Measurements from ENCODE around the gene HERC3.

HERC3 gene

GRCh38 chr4:88702782-88703181, 110.5 kb downstream of the HERC3 start:
- H3K27ac Mint-ChIP-seq = no peak overlapping the region
- H3K9me3 Mint-ChIP-seq = no peaks in the 10 kb centered on the region
- no peaks in the 10 kb centered on the region for H3K27me3 Mint-ChIP-seq (ENCODE audit: low read depth)
- H3K36me3 Mint-ChIP-seq (ENCODE audit: low read depth) = peaks cover 24% of the 10 kb centered on the region
- no peak overlapping the region for H3K4me3 Mint-ChIP-seq
- H3K4me1 Mint-ChIP-seq (ENCODE audit: low read depth) = peaks cover 4% of the 10 kb centered on the region

- Mint-ChIP-seq H3K27me3 (ENCODE audit: low read depth) (no peaks in the 10 kb centered on the region), H3K4me1 (ENCODE audit: low read depth) (no peaks in the 10 kb centered on the region), H3K4me3 (no peak overlapping the region), H3K36me3 (ENCODE audit: low read depth) (peaks cover 26% of the 10 kb centered on the region), H3K27ac (no peak overlapping the region), H3K9me3 (no peaks in the 10 kb centered on the region)
Observed at GRCh38 chr4:88705223-88705622, 112.9 kb downstream of the HERC3 start.

GRCh38 chr4:88705805-88706492, 113.7 kb downstream of the HERC3 start:
- peaks cover 26% of the 10 kb centered on the region for H3K36me3 Mint-ChIP-seq (ENCODE audit: low read depth)

GRCh38 chr4:88706574-88706973, 114.3 kb downstream of the HERC3 start:
- no peak overlapping the region for H3K4me3 Mint-ChIP-seq
- H3K4me1 Mint-ChIP-seq (ENCODE audit: low read depth) = no peaks in the 10 kb centered on the region
- no peaks in the 10 kb centered on the region for H3K27me3 Mint-ChIP-seq (ENCODE audit: low read depth)
- H3K9me3 Mint-ChIP-seq = no peaks in the 10 kb centered on the region
- no peak overlapping the region for H3K27ac Mint-ChIP-seq
- H3K36me3 Mint-ChIP-seq (ENCODE audit: low read depth) = peaks cover 26% of the 10 kb centered on the region

More at GRCh38 chr4:88705805-88706492, 113.7 kb downstream of the HERC3 start:
- Mint-ChIP-seq H3K9me3 (no peaks in the 10 kb centered on the region), H3K4me3 (no peak overlapping the region), H3K27me3 (ENCODE audit: low read depth) (no peaks in the 10 kb centered on the region), H3K27ac (no peak overlapping the region), H3K4me1 (ENCODE audit: low read depth) (no peaks in the 10 kb centered on the region)

GRCh38 chr4:88709989-88710388, 117.7 kb downstream of the HERC3 start:
- Mint-ChIP-seq H3K27ac (no peak overlapping the region), H3K9me3 (peaks cover 8% of the 10 kb centered on the region), H3K4me1 (ENCODE audit: low read depth) (no peaks in the 10 kb centered on the region), H3K27me3 (ENCODE audit: low read depth) (no peaks in the 10 kb centered on the region), H3K36me3 (ENCODE audit: low read depth) (peaks cover 38% of the 10 kb centered on the region), H3K4me3 (no peak overlapping the region)

- Mint-ChIP-seq H3K36me3 (ENCODE audit: low read depth) (peaks cover 56% of the 10 kb centered on the region), H3K27me3 (ENCODE audit: low read depth) (no peaks in the 10 kb centered on the region), H3K27ac (no peak overlapping the region), H3K9me3 (peaks cover 37% of the 10 kb centered on the region), H3K4me1 (ENCODE audit: low read depth) (no peaks in the 10 kb centered on the region), H3K4me3 (no peak overlapping the region)
Observed at GRCh38 chr4:88713782-88714181, 121.5 kb downstream of the HERC3 start.

- no peak overlapping the region for H3K27ac Mint-ChIP-seq
- peaks cover 50% of the 10 kb centered on the region for H3K36me3 Mint-ChIP-seq (ENCODE audit: low read depth)
- peaks cover 39% of the 10 kb centered on the region for H3K9me3 Mint-ChIP-seq
- no peaks in the 10 kb centered on the region for H3K4me1 Mint-ChIP-seq (ENCODE audit: low read depth)
- no peak overlapping the region for H3K4me3 Mint-ChIP-seq
- no peaks in the 10 kb centered on the region for H3K27me3 Mint-ChIP-seq (ENCODE audit: low read depth)
Observed at GRCh38 chr4:88718098-88718497, 125.8 kb downstream of the HERC3 start.

GRCh38 chr4:88719381-88719780, 127.1 kb downstream of the HERC3 start:
- Mint-ChIP-seq H3K4me1 (ENCODE audit: low read depth) (no peaks in the 10 kb centered on the region), H3K27ac (no peak overlapping the region), H3K27me3 (ENCODE audit: low read depth) (no peaks in the 10 kb centered on the region), H3K9me3 (peaks cover 37% of the 10 kb centered on the region), H3K4me3 (no peak overlapping the region), H3K36me3 (ENCODE audit: low read depth) (peaks cover 45% of the 10 kb centered on the region)

- Mint-ChIP-seq H3K4me3 (no peak overlapping the region), H3K9me3 (peaks cover 26% of the 10 kb centered on the region)
Observed at GRCh38 chr4:88720451-88721428, 128.5 kb downstream of the HERC3 start.

GRCh38 chr4:88722276-88722780, 130.0 kb downstream of the HERC3 start:
- Mint-ChIP-seq H3K4me1 (ENCODE audit: low read depth) (no peaks in the 10 kb centered on the region), H3K9me3 (peaks cover 15% of the 10 kb centered on the region), H3K4me3 (no peak overlapping the region), H3K36me3 (ENCODE audit: low read depth) (peaks cover 26% of the 10 kb centered on the region), H3K27me3 (ENCODE audit: low read depth) (no peaks in the 10 kb centered on the region), H3K27ac (no peak overlapping the region)

More at GRCh38 chr4:88720451-88721428, 128.5 kb downstream of the HERC3 start:
- Mint-ChIP-seq H3K27ac (no peak overlapping the region), H3K36me3 (ENCODE audit: low read depth) (peaks cover 34% of the 10 kb centered on the region), H3K27me3 (ENCODE audit: low read depth) (no peaks in the 10 kb centered on the region), H3K4me1 (ENCODE audit: low read depth) (no peaks in the 10 kb centered on the region)

GRCh38 chr4:88722828-88723227, 130.5 kb downstream of the HERC3 start:
- no peak overlapping the region for H3K4me3 Mint-ChIP-seq
- peaks cover 25% of the 10 kb centered on the region for H3K36me3 Mint-ChIP-seq (ENCODE audit: low read depth)
- no peaks in the 10 kb centered on the region for H3K27me3 Mint-ChIP-seq (ENCODE audit: low read depth)
- no peaks in the 10 kb centered on the region for H3K4me1 Mint-ChIP-seq (ENCODE audit: low read depth)
- no peak overlapping the region for H3K27ac Mint-ChIP-seq
- peaks cover 10% of the 10 kb centered on the region for H3K9me3 Mint-ChIP-seq

- H3K9me3 Mint-ChIP-seq = no peaks in the 10 kb centered on the region
- peaks cover 23% of the 10 kb centered on the region for H3K36me3 Mint-ChIP-seq (ENCODE audit: low read depth)
- H3K27me3 Mint-ChIP-seq (ENCODE audit: low read depth) = no peaks in the 10 kb centered on the region
- no peak overlapping the region for H3K4me3 Mint-ChIP-seq
- no peak overlapping the region for H3K27ac Mint-ChIP-seq
- no peaks in the 10 kb centered on the region for H3K4me1 Mint-ChIP-seq (ENCODE audit: low read depth)
Observed at GRCh38 chr4:88724406-88724805, 132.1 kb downstream of the HERC3 start.

GRCh38 chr4:88725143-88725542, 132.9 kb downstream of the HERC3 start:
- Mint-ChIP-seq H3K27ac (no peak overlapping the region), H3K4me1 (ENCODE audit: low read depth) (no peaks in the 10 kb centered on the region), H3K4me3 (no peak overlapping the region), H3K9me3 (no peaks in the 10 kb centered on the region), H3K36me3 (ENCODE audit: low read depth) (peaks cover 21% of the 10 kb centered on the region), H3K27me3 (ENCODE audit: low read depth) (no peaks in the 10 kb centered on the region)

GRCh38 chr4:88725986-88726385, 133.7 kb downstream of the HERC3 start:
- peaks cover 21% of the 10 kb centered on the region for H3K36me3 Mint-ChIP-seq (ENCODE audit: low read depth)
- no peaks in the 10 kb centered on the region for H3K27me3 Mint-ChIP-seq (ENCODE audit: low read depth)
- H3K4me1 Mint-ChIP-seq (ENCODE audit: low read depth) = no peaks in the 10 kb centered on the region
- no peak overlapping the region for H3K27ac Mint-ChIP-seq
- no peak overlapping the region for H3K4me3 Mint-ChIP-seq
- H3K9me3 Mint-ChIP-seq = no peaks in the 10 kb centered on the region

GRCh38 chr4:88728146-88728545, 135.9 kb downstream of the HERC3 start:
- no peak overlapping the region for H3K4me3 Mint-ChIP-seq
- no peaks in the 10 kb centered on the region for H3K4me1 Mint-ChIP-seq (ENCODE audit: low read depth)
- H3K27ac Mint-ChIP-seq = no peak overlapping the region
- H3K9me3 Mint-ChIP-seq = no peaks in the 10 kb centered on the region
- peaks cover 24% of the 10 kb centered on the region for H3K36me3 Mint-ChIP-seq (ENCODE audit: low read depth)
- H3K27me3 Mint-ChIP-seq (ENCODE audit: low read depth) = no peaks in the 10 kb centered on the region
